ENCODE measurements around the gene HUNK.

DNA sequence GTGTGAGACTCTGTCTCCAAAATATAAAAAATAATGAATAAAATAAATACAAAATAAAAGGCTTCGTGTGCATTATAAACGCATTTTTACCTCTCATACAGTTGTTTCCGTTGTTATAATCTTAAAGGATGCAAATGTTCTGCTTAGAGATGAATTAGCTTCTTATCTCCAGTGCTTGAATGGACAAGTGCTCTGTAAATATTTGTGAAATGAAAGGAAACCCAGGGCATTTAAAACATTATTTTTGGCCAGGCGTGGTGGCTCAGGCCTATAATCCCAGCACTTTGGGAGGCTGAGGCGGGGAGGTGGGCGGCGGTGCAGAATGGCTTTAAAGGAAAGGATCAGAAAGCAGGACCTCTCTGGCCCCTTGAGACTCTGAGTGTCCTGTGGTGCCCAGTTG, 94.5 kb downstream of the HUNK start:
- TF ChIP-seq, protein P1, sequence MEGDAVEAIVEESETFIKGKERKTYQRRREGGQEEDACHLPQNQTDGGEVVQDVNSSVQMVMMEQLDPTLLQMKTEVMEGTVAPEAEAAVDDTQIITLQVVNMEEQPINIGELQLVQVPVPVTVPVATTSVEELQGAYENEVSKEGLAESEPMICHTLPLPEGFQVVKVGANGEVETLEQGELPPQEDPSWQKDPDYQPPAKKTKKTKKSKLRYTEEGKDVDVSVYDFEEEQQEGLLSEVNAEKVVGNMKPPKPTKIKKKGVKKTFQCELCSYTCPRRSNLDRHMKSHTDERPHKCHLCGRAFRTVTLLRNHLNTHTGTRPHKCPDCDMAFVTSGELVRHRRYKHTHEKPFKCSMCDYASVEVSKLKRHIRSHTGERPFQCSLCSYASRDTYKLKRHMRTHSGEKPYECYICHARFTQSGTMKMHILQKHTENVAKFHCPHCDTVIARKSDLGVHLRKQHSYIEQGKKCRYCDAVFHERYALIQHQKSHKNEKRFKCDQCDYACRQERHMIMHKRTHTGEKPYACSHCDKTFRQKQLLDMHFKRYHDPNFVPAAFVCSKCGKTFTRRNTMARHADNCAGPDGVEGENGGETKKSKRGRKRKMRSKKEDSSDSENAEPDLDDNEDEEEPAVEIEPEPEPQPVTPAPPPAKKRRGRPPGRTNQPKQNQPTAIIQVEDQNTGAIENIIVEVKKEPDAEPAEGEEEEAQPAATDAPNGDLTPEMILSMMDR (conservative IDR thresholded peaks at IDR 0.05; ENCODE audit: low read depth in 2 of 2) = no peak
- TF ChIP-seq EZH2 (IDR thresholded peaks at IDR 0.05; ENCODE audit: low read depth, unreplicated experiment) = no peak
- TF ChIP-seq EZH2phosphoT487 (IDR thresholded peaks at IDR 0.05; ENCODE audit: unreplicated experiment) = no peak
- no peak for TF ChIP-seq POLR2AphosphoS5 (IDR thresholded peaks at IDR 0.05; ENCODE audit: low read depth)
- no peak for TF ChIP-seq ZNF331 (CRISPR knock-in tag; IDR thresholded peaks at IDR 0.05; ENCODE audit: low read depth)
- TF ChIP-seq CREB1 (CRISPR knock-in tag; IDR thresholded peaks at IDR 0.05; ENCODE audit: low read depth) = no peak
- TF ChIP-seq, protein P2, sequence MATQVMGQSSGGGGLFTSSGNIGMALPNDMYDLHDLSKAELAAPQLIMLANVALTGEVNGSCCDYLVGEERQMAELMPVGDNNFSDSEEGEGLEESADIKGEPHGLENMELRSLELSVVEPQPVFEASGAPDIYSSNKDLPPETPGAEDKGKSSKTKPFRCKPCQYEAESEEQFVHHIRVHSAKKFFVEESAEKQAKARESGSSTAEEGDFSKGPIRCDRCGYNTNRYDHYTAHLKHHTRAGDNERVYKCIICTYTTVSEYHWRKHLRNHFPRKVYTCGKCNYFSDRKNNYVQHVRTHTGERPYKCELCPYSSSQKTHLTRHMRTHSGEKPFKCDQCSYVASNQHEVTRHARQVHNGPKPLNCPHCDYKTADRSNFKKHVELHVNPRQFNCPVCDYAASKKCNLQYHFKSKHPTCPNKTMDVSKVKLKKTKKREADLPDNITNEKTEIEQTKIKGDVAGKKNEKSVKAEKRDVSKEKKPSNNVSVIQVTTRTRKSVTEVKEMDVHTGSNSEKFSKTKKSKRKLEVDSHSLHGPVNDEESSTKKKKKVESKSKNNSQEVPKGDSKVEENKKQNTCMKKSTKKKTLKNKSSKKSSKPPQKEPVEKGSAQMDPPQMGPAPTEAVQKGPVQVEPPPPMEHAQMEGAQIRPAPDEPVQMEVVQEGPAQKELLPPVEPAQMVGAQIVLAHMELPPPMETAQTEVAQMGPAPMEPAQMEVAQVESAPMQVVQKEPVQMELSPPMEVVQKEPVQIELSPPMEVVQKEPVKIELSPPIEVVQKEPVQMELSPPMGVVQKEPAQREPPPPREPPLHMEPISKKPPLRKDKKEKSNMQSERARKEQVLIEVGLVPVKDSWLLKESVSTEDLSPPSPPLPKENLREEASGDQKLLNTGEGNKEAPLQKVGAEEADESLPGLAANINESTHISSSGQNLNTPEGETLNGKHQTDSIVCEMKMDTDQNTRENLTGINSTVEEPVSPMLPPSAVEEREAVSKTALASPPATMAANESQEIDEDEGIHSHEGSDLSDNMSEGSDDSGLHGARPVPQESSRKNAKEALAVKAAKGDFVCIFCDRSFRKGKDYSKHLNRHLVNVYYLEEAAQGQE (IDR thresholded peaks at IDR 0.05; ENCODE audit: unreplicated experiment) = no peak
